GM12891 (cell line): ENCODE results near the gene ADGRD2.

Experiments
- DNase-seq: peaks from one replicate; pipeline ENCODE4 v3.0.0; 2011; ENCODE audit warnings: low spot score; ENCODE audit not compliant: insufficient read length
- FAIRE-seq: peaks from 2 replicates; lab custom pipeline; 2011; peaks lifted over from hg19 to GRCh38; lab: Jason Lieb, UNC
- PAX5 ChIP-seq: IDR thresholded peaks from 2 replicates; pipeline ENCODE4 v1.6.1; 2011; ENCODE audit warnings: low read length, moderate library complexity, mild to moderate bottlenecking; ENCODE audit not compliant: insufficient read depth, severe bottlenecking
- POLR2A ChIP-seq: IDR thresholded peaks from 2 replicates; pipeline ENCODE4 v1.6.1; 2011; ENCODE audit warnings: low read depth, low read length, control low read depth
- POLR2AphosphoS5 ChIP-seq: IDR thresholded peaks from 2 replicates; pipeline ENCODE4 v1.6.1; 2011; ENCODE audit warnings: low read depth, low read length, control low read depth
- POU2F2 ChIP-seq: IDR thresholded peaks from 2 replicates; pipeline ENCODE4 v1.6.1; 2011; ENCODE audit warnings: low read depth, mild to moderate bottlenecking, control low read depth, low read length, moderate library complexity
- SPI1 ChIP-seq: IDR thresholded peaks from 2 replicates; pipeline ENCODE4 v1.6.1; 2011; ENCODE audit warnings: low read depth, low read length, control low read depth
- TAF1 ChIP-seq: IDR thresholded peaks from 2 replicates; pipeline ENCODE4 v1.6.1; 2011; ENCODE audit warnings: low read depth, low read length, control low read depth

The ADGRD2 gene

DNA sequence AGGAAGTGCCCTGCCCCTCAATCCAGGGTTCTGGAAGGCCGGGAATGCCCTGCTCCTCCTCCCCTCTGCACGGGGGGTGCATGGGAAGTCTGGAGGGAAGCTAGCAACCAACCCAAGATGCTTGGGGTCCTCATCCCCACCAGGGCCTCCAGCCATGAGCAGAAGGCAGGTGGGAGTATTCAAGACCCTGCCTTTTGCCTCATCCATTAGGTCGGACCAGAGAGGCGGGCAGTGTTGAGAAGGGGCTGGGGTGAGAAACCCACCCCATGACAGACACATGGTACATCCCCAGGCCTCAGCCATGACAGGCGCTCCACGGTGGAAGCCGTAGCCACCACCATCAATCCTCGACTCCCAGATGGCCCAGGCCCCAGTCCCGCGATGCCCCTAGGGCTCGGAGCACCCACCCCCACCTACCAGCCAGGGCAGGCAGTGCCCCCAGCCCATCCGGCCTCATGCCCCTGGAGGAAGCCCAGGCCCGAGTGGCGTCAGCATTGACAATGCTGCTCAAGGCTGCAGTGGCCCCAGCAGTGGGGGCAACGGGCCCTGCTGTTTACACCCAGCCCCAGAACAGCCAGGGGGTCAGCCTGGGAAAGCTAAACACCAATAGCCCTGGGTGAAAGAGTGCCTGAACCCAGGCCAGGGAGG lies 48.4 kb downstream of the ADGRD2 start:
- DNase-seq (no peak), FAIRE-seq (no peak)
- TF ChIP-seq PAX5: no peak
- TF ChIP-seq POLR2AphosphoS5: no peak

GRCh38 chr9:124499216-124499615 lies 49.0 kb downstream of the ADGRD2 start:
- no peak for TF ChIP-seq POU2F2
- TF ChIP-seq SPI1: no peak
- TF ChIP-seq PAX5: no peak
- TF ChIP-seq TAF1: no peak
- TF ChIP-seq POLR2A: no peak
- TF ChIP-seq POLR2AphosphoS5: no peak
- FAIRE-seq: peak; percentile 84
- DNase-seq: no peak

DNA sequence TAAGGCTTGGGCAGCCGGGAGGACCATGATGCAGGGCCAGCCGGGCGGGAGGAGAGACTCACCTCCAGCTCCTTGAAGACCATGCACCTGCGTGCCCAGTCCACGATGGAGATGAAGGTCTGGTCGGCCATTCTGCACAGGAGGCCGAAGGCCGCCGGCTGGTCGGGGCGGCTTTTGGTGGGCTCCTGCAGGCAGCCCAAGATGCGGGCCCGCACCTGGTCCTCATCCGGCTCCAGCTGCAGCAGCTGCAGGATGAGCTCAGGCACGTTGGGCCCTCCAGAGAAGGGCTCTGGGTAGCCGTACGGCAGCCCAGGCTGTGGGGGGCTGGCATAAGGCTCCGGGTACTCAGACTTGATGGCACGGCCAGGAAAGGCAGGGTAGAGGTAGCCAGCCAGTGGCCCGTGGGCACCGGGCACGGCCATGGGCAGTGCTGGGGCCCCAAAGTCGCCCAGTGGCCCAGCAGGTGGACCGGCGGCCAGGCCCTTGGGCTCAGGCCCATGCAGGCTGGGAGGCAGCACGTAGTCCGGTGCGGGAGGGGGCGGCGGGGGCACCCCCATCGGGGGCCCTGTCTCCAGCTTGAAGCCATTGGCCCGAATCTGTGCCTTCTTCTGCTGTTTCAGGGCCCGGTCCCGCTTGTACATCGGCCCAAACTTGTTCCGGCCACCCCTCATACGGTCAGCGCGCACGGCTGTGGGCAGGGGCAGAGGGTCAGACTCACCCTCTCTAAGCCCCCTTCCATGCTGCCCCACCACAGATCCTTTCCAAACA lies 50.0 kb downstream of the ADGRD2 start:
- FAIRE-seq (no peak), DNase-seq (no peak)
- TF ChIP-seq POU2F2 (no peak), POLR2A (no peak), POLR2AphosphoS5 (no peak), SPI1 (no peak), TAF1 (no peak), PAX5 (no peak)

GRCh38 chr9:124500796-124501611 lies 50.8 kb downstream of the ADGRD2 start:
- no peak for DNase-seq
- TF ChIP-seq POU2F2 (no peak), SPI1 (no peak)
- peak; percentile 45 for FAIRE-seq

DNA sequence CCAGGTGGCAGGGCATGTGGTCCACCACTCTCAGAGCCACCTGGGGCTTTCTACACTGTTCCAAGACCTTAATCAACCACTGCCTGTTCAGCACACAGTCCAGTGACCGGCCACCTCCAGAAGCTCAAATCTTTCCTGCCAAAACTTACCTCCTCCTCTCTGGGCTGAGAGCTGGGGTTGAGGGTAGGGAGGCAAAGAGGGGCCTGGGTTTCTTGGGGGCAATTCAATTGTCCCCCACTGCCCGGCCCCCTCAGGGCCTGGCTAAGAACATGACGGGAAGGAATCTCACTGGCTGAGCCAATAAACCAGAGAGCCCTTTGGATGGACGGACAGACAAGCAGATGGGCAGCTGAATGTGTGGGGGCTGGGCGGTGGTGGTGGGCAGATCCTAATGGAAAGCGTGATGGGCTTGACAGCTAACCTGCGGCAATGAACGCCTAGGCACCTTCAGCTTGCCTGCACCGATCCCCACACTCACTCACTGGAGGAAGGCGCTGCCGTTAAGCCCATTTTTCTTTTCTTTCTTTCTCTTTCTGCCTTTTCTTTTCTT lies 51.6 kb downstream of the ADGRD2 start:
- FAIRE-seq: no peak
- no peak for TF ChIP-seq PAX5
- TF ChIP-seq POLR2A: no peak
- TF ChIP-seq POU2F2: no peak
- no peak for TF ChIP-seq SPI1
- no peak for TF ChIP-seq TAF1
- TF ChIP-seq POLR2AphosphoS5: no peak
- DNase-seq: no peak

GRCh38 chr9:124502711-124503702 lies 52.8 kb downstream of the ADGRD2 start:
- no peak for TF ChIP-seq PAX5
- no peak for TF ChIP-seq TAF1
- TF ChIP-seq POU2F2: no peak
- TF ChIP-seq POLR2A: no peak
- TF ChIP-seq SPI1: no peak
- no peak for TF ChIP-seq POLR2AphosphoS5
- FAIRE-seq (no peak), DNase-seq (no peak)

DNA sequence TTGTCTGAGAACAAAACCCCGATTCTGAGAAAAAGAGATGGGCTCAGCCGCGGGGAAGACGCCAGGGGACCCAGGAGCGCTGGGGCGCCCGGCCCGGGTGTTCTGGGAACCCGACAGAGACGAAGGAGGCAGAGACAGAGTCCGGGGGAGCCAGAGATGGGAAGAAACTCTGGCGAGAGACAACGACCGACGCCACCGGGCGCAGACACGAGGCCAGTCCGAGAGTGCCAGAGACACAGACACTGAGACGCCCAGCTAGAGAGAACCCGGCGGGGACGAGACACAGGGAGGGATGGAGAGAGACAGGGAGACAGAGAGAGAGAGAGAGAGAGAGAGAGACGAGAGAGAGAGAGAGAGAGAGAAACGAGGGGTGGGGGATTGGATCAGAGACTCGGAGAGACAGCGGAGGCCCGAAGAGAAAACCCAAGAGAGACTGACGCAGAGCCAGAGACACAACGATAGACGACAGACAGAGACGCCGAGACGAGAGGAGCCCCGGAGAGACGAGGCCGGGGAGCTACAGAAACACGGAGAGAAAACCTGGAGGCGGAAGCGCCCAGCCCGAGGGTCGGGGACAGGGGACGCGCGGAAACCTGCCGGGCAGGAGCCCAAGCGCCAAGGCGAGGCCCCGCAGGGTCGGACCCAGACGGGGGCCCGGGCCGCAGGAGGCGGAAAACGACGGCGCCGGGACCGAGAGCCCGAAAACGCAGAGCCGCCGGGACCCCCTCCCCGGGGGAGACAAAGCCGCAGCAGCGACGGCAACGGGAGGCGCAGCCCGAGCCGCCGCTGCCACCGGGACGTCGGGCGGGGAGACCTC lies 53.7 kb downstream of the ADGRD2 start:
- FAIRE-seq (no peak), DNase-seq (peak; percentile 35)
- no peak for TF ChIP-seq POU2F2
- no peak for TF ChIP-seq POLR2A
- no peak for TF ChIP-seq PAX5
- TF ChIP-seq POLR2AphosphoS5: no peak
- no peak for TF ChIP-seq TAF1
- TF ChIP-seq SPI1: no peak

GRCh38 chr9:124504530-124505005 lies 54.3 kb downstream of the ADGRD2 start:
- no peak for TF ChIP-seq POLR2A
- no peak for TF ChIP-seq POLR2AphosphoS5
- no peak for TF ChIP-seq PAX5
- no peak for TF ChIP-seq POU2F2
- no peak for TF ChIP-seq TAF1
- TF ChIP-seq SPI1: no peak
- no peak for FAIRE-seq
- peak; percentile 39 for DNase-seq
